GM13976 (cell line): ENCODE data around the gene SHISAL1.

Source experiments
- DNase-seq: peaks from one replicate; pipeline ENCODE4 v3.0.0; 2012; ENCODE audit warnings: low spot score
- in situ Hi-C: fragments of 300-500 bp; cut with MboI; formaldehyde crosslinking; loops from one replicate; pipeline ENCODE4 v1.12.0; 2022; ENCODE audit warnings: low sequenced_read_pairs, mixed read lengths, inconsistent platforms; ENCODE audit not compliant: unreplicated experiment
- TF ChIP-seq, protein P1 (sequence below): IDR thresholded peaks from 2 replicates; pipeline ENCODE4 v1.5.1; 2012; ENCODE audit warnings: borderline replicate concordance, mild to moderate bottlenecking; ENCODE audit not compliant: insufficient read depth; ENCODE audit errors: extremely low read depth, missing control alignments, control extremely low read depth

Gene SHISAL1

DNA sequence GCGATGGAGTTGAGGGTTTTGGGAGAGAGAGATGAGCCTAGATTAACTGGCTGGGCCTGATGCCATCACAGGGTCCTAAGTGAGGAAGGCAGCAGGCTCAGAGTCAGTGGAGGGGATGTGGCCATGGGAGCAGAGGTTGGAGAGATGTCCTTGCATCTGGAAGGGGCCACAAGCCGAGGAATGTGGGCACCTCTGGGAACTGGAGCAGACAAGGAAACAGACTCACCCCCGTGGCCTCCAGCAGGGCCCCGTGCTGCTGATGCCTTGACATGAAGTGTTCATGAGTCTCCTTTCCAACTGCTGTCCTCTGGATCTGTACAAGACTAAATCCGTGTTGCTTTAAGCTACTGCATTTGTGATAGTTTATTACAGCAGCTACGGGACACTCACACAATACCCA, 49.2 kb downstream of the SHISAL1 start:
- TF ChIP-seq, protein P1, sequence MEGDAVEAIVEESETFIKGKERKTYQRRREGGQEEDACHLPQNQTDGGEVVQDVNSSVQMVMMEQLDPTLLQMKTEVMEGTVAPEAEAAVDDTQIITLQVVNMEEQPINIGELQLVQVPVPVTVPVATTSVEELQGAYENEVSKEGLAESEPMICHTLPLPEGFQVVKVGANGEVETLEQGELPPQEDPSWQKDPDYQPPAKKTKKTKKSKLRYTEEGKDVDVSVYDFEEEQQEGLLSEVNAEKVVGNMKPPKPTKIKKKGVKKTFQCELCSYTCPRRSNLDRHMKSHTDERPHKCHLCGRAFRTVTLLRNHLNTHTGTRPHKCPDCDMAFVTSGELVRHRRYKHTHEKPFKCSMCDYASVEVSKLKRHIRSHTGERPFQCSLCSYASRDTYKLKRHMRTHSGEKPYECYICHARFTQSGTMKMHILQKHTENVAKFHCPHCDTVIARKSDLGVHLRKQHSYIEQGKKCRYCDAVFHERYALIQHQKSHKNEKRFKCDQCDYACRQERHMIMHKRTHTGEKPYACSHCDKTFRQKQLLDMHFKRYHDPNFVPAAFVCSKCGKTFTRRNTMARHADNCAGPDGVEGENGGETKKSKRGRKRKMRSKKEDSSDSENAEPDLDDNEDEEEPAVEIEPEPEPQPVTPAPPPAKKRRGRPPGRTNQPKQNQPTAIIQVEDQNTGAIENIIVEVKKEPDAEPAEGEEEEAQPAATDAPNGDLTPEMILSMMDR = no peak
- DNase-seq = no peak
- in situ Hi-C loops = no loop called here

DNA sequence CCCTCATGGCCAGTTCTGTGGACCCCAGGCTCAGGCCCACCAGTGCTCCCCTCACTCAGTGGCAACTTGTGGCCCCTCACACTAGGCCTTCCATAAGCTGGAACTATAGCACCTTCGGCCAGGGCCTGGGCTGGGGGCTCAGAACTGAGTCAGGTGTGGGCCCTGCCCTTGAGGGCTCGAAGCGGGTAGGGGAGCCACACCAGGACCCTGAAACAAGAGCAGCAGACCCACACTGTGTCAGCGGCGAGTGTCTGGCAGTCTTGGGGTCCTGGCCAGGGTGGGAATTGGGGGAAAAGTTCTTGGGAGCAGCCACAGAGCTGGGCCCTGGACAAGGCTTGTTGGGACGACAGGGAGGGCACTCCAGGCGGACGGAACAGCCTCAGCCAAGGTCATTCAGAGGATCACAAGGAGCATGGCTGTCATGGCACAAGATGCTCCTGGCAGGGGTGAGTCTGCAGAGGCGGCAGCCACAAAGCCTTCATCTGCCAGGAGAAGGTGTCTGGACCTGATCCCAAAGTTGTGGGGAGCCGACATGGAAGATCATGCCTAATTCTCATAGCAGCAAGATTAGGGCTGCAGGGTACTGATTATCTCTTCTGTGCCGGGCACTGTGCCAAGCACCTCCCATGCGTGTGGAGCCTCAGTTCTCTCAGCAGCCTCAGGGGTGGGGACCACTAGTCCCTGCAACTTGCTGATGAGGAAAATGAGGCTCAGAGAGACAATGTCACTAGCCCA, 50.7 kb downstream of the SHISAL1 start:
- DNase-seq = no peak
- in situ Hi-C loops = no loop called here
- TF ChIP-seq, protein P1 = no peak

DNA sequence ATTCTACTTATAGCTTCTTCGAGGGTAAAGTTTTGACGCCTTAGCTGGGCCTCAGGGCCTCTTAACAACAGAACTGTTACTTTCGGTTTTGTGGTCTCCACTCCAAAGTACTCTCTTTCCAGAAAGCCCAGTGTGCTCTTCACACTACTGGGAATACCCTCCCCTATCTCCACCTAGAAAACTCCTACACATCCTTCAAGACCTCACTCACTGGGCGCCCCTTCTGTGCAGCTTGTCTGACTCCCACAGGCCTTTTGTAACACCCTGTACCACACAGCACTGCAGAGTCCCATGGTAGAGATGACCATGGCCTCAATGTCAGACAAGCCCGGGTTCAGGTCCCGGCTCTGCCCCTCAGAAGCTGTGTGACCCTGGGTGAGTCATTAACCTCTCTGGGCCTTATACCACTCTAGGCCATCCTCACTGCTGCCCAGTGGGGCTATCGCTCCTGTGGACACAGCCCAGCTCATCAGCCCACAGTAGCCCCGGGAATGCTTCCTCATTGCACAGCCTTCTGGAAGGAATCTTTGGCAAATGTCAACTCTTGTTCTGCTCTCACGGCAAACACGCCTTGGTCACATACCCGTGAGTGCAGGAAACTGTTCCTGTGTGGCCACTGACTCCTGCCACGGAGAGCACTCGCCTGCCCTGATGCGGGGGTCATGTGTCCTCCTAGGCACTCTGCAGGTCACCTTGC, 51.4 kb downstream of the SHISAL1 start:
- in situ Hi-C loops = no loop called here
- DNase-seq = no peak
- TF ChIP-seq, protein P1 = no peak

DNA sequence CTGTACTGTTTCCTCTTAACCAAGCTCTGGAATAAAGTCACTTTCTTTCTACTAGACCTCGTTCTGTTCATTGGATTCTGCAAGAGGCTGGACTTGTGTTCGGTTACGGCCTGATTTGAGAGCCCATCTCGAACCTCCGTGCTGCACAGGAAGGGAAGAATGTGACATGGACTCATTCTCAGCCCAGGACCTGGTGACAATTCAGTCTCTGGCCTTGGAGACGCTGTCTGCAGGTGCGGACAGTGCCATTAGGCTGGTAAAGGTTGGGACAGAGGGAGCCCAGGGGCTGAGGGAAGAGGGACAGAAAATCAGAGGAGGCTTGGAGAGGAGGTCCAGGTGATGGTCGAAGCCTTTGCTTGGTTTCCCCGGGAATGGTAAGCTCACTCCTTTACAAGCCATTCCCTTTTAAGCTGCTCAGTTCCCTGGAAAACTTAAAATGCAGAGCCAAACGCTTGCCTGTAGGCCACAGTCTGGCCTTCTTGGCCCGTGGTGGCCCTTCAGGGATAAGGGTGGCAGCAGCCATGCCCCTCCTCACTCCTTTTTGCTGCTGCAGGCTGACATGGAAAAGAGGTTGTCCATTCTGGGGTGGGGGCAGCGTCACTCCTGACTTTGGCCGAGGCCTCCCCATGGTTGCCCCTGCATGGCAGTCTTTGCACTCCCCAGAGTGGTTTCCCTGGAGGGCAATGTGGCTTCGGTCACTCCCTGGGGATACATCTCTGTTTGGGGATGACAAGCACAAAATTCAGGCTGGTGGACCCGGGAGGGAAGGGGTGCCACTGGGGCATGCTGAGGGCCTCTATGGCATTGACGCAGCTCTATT, 52.3 kb downstream of the SHISAL1 start:
- in situ Hi-C loops = no loop called here
- DNase-seq = no peak
- TF ChIP-seq, protein P1 = no peak

DNA sequence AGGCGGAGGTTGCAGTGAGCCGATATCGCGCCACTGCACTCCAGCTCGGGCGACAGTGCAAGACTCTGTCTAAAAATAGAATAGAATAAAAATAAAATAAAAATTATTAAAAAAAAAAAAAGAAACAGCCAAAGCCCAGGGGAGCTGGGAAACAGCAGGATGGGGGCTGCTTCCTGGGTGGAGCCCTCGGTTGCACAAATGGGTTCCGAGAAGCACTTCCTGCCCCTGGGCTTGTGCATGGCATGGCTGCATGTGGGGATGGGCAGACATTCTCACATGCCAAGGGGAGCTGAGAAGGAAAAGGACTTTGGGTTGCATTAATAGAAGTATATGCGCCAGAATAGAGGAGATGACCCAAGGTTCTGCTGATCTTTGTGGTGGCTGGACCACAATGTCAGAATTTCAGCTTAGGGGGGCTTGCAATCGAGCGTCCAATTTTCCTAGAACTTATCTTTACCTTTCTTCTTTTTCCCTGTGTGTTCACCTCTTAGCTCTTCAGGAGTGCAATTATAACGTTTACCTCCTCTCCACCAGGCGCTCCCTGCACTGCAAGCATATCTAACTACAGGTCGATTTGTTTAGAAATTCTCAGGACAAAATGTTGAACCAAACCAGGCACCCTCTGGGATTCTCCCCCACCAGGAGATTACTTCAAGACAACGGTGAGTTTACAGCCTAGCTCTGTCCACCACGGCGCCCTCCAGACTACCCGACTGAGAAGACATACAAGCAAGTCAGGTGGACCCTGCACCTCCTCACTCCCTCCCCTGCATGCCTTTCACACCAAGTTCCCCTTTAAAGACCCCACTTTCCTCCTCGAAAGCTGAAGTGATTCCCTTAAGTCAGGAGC, 53.2 kb downstream of the SHISAL1 start:
- DNase-seq = no peak
- TF ChIP-seq, protein P1 = no peak
- in situ Hi-C loops = no loop called here
